Fibroblast of villous mesenchyme (primary cell): Measurements from ENCODE around the gene TM6SF1. TPM values are rescaled to one million over a fixed set of nuclear protein-coding genes. Genes with fewer than 3 reads are reported as not detected.
"Not testable (repeated sequence)": the region's sequence is repeated elsewhere in the genome, so short reads cannot be mapped to it uniquely, and the experiment has no call there.

Experiments used
- DNase-seq: peaks from one replicate; pipeline ENCODE4 v3.0.0-alpha.2; 2010; ENCODE audit warnings: low read depth
- H3K4me3 ChIP-seq: 2 replicates; pipeline ENCODE4 v1.5.1; 2011; ENCODE audit warnings: low read depth, mild to moderate bottlenecking, low read length
- total RNA-seq: library from RNA; depleted of rRNA; stranded (reverse); fragments of >200 nt; gene quantifications from 2 replicates; pipeline ENCODE4 v1.2.3, GENCODE V29; 2012
- TF ChIP-seq, protein P1 (sequence below): IDR thresholded peaks from 2 replicates; pipeline ENCODE4 v1.5.1; 2012; ENCODE audit warnings: low read depth, mild to moderate bottlenecking, low read length; ENCODE audit not compliant: insufficient read depth

TM6SF1 gene
- total RNA-seq, 1 donor, result 1.7 TPM

- DNase-seq, result no peak
- H3K4me3 ChIP-seq, result no peak overlapping the region
- TF ChIP-seq, protein P1, sequence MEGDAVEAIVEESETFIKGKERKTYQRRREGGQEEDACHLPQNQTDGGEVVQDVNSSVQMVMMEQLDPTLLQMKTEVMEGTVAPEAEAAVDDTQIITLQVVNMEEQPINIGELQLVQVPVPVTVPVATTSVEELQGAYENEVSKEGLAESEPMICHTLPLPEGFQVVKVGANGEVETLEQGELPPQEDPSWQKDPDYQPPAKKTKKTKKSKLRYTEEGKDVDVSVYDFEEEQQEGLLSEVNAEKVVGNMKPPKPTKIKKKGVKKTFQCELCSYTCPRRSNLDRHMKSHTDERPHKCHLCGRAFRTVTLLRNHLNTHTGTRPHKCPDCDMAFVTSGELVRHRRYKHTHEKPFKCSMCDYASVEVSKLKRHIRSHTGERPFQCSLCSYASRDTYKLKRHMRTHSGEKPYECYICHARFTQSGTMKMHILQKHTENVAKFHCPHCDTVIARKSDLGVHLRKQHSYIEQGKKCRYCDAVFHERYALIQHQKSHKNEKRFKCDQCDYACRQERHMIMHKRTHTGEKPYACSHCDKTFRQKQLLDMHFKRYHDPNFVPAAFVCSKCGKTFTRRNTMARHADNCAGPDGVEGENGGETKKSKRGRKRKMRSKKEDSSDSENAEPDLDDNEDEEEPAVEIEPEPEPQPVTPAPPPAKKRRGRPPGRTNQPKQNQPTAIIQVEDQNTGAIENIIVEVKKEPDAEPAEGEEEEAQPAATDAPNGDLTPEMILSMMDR, result no peak
These were observed 17.0 kb upstream of the TM6SF1 start for GRCh38 chr15:83090465-83090864.

DNA sequence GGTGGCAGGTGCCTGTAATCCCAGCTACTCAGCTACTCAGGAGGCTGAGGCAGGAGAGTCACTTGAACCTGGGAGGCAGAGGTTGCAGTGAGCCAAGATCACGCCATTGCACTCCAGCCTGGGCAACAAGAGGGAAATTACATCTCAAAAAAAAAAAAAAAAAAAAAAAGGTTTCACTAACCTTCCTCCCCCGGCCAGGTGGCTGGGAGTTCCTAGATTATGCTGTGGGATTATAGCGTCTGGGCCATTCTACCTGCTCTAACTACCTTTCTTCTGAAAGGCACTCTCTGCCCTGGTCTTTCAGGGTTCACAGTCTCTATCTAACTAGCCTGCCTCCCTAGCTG lies 15.5 kb upstream of the TM6SF1 start:
- not testable (repeated sequence) for H3K4me3 ChIP-seq, DNase-seq

- DNase-seq, result peak; percentile 42
- TF ChIP-seq, protein P1, result no peak
- no peak overlapping the region for H3K4me3 ChIP-seq
These were observed 15.0 kb upstream of the TM6SF1 start for GRCh38 chr15:83092309-83092976.

GRCh38 chr15:83094583-83094982 lies 12.9 kb upstream of the TM6SF1 start:
- TF ChIP-seq, protein P1, result no peak
- H3K4me3 ChIP-seq, result no peak overlapping the region
- no peak for DNase-seq

GRCh38 chr15:83098079-83098478 lies 9.4 kb upstream of the TM6SF1 start:
- TF ChIP-seq, protein P1, result no peak
- no peak overlapping the region for H3K4me3 ChIP-seq
- no peak for DNase-seq

- H3K4me3 ChIP-seq, result no peak overlapping the region
- TF ChIP-seq, protein P1, result no peak
- DNase-seq, result no peak
These were observed 8.2 kb upstream of the TM6SF1 start for GRCh38 chr15:83099290-83099689.

DNA sequence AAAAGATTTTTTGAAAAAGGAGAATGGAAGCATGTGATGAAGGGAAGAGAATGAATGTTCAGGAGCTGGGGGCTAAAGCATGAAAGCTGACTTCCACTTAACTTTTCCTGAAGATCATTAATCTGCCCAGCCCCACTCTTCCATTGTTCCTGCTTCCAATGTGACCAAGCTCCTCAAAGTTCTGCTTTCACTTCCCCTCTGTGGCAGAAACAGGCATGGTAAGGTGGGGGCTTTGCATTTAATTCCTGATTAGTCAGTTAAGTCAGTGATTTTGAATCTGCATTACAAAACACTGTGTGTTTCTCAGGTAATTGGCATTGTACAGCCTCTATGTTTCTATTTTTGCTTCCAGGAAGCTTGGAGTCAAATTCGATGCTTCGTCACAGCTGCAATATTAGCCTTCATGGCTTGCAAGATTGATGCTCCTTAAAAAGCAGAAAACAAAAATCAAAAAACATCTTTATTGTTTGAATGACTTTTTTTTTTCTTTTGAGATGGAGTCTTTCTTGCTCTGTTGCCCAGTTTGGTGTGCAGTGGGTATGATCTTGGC lies 7.3 kb upstream of the TM6SF1 start:
- TF ChIP-seq, protein P1, result no peak
- no peak overlapping the region for H3K4me3 ChIP-seq
- no peak for DNase-seq
